GM19193 (cell line): ENCODE measurements around the gene ARHGAP33.

ENCODE experiments used
- POLR2A ChIP-seq: IDR thresholded peaks from 4 replicates; pipeline ENCODE4 v1.6.1; 2011; ENCODE audit not compliant: insufficient read depth, insufficient read length; ENCODE audit errors: extremely low read depth

ARHGAP33 gene, protein sequence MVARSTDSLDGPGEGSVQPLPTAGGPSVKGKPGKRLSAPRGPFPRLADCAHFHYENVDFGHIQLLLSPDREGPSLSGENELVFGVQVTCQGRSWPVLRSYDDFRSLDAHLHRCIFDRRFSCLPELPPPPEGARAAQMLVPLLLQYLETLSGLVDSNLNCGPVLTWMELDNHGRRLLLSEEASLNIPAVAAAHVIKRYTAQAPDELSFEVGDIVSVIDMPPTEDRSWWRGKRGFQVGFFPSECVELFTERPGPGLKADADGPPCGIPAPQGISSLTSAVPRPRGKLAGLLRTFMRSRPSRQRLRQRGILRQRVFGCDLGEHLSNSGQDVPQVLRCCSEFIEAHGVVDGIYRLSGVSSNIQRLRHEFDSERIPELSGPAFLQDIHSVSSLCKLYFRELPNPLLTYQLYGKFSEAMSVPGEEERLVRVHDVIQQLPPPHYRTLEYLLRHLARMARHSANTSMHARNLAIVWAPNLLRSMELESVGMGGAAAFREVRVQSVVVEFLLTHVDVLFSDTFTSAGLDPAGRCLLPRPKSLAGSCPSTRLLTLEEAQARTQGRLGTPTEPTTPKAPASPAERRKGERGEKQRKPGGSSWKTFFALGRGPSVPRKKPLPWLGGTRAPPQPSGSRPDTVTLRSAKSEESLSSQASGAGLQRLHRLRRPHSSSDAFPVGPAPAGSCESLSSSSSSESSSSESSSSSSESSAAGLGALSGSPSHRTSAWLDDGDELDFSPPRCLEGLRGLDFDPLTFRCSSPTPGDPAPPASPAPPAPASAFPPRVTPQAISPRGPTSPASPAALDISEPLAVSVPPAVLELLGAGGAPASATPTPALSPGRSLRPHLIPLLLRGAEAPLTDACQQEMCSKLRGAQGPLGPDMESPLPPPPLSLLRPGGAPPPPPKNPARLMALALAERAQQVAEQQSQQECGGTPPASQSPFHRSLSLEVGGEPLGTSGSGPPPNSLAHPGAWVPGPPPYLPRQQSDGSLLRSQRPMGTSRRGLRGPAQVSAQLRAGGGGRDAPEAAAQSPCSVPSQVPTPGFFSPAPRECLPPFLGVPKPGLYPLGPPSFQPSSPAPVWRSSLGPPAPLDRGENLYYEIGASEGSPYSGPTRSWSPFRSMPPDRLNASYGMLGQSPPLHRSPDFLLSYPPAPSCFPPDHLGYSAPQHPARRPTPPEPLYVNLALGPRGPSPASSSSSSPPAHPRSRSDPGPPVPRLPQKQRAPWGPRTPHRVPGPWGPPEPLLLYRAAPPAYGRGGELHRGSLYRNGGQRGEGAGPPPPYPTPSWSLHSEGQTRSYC

DNA sequence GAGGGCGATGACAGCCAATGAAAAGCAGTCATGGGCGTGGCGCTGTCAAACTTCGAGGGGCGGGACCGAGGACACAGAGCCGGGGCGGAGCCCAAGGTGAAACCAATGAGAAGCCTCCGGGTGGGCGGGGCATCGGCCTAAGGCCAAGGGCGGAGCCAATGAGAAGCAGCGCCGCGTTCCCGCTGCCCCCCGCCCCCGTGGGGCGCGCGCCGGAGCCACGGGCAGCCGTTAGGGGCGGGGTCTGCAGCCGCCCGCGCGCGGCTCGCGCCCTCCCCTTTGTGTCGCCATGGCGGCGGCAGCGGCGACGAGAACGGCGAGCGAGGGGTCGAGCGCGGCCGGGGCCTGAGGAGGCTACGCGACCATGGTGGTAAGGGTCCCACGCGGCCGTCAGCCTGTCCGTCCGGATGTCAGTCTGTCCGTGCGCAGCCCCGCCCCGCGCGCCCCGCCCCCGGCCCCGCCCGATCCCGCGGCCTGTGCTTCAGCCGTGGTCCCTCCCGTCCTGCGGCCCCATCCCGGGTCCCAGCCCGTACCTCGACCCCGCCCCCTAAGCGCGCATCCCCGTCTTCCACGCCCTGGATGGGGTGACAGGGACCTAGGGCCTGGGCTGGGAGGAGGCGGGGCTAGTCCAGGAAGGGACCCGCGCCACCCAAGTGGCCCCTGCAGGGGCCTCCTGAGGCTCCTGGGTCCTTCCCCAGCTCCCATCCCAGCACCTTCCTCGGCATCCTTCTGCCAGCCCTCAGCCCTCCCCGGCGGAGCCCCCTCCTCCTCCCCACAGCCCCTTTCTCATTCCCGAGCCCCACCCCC is at the start of gene ARHGAP33:
Gene ARHGAP33, plus strand, starts transcription at position 267 of the 804 bp plus-strand sequence. Its CDS starts 95 bp downstream, at position 362.
- TF ChIP-seq POLR2A = peak; percentile 52

DNA sequence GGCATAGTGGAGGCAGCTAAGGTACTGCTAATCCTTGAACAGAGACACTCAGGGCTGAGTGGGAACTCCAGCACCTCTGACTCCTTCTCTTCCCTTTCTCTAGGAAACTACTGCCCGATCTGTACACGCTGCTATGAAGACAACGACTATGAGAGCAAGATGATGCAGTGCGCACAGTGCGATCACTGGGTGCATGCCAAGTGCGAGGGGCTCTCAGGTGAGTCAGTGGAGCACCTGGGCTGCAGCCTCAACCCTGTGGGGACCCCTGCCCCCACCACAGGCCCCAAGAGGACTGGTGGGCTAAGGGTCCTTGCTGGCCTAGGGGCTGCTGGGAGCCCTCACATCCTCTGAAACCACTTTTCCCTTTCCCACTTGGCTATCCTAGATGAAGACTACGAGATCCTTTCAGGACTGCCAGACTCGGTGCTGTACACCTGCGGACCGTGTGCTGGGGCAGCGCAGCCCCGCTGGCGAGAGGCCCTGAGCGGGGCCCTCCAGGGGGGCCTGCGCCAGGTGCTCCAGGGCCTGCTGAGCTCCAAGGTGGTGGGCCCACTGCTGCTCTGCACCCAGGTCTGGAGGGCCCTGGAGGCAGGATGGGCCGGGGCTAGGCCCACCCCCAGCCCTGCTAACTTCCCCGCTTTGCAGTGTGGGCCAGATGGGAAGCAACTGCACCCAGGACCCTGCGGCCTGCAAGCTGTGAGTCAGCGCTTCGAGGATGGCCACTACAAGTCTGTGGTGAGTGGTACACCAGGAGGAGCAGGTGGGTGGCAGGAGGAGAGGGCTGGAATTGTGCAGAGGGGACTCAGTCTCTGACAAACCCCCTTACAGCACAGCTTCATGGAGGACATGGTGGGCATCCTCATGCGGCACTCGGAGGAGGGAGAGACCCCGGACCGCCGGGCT is 48.1 kb upstream of the ARHGAP33 start:
- no peak for TF ChIP-seq POLR2A

DNA sequence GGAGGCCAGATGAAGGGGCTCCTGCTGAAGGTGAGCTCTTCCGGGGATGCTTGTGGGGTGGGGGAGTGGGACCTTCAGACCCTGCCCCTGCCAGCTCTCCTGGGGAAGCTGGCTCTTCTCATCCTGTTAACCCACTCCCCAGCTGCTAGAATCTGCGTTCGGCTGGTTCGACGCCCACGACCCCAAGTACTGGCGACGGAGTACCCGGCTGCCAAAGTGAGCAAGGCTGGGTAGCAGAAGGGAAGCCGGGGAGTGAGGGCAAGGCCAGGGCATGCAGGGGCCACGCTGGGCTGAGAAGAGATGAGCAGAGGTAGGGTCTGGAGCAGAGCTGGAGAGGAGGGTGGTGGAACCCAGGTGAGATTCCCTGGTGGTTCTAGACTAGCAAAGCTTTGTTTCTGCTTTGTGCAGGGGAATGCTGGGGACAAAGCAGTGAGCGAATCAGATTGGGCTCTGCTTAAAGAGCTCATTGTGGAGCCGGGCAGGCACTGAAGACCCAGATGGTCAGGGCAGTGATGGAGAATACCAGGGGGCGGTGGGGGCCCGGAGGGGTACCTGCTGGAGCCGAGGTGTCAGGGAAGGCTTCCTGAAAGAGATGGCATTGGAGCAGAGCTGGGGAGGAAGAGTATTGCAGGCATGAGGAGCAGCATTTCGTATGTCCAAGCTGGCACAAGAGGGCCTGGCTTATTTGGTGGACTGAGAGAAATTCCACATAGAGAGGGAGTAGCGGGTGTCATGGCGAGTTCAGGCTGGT is 47.2 kb upstream of the ARHGAP33 start:
- no peak for TF ChIP-seq POLR2A

DNA sequence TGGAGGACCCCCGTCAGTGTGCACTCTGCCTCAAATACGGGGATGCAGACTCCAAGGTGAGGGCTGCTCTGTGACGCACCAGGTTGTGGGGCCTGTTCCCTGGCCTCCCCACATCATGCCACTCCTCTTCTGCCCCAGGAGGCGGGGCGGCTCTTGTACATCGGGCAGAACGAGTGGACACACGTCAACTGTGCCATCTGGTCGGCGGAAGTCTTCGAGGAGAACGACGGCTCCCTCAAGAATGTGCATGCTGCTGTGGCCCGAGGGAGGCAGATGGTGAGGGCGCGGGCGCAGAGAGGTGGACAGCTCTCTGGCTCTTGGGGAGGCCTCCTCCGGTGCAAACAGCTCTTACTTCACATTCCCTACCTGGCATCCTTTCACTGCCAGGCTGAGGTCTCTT is 46.3 kb upstream of the ARHGAP33 start:
- no peak for TF ChIP-seq POLR2A

DNA sequence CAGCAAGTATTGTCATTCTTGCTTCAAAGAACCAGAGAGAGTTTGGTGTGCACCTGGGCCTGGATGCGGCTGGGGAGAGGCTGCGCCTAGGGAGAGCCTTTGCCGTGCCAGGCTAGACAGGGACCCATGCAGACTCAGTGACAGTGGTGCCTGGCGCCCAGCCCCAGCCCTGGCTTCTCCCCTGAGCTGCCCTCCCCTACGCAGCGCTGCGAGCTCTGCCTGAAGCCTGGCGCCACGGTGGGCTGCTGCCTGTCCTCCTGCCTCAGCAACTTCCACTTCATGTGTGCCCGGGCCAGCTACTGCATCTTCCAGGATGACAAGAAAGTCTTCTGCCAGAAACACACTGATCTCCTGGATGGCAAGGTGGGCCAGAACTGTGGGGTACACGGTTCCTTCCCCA is 45.6 kb upstream of the ARHGAP33 start:
- TF ChIP-seq POLR2A = no peak

DNA sequence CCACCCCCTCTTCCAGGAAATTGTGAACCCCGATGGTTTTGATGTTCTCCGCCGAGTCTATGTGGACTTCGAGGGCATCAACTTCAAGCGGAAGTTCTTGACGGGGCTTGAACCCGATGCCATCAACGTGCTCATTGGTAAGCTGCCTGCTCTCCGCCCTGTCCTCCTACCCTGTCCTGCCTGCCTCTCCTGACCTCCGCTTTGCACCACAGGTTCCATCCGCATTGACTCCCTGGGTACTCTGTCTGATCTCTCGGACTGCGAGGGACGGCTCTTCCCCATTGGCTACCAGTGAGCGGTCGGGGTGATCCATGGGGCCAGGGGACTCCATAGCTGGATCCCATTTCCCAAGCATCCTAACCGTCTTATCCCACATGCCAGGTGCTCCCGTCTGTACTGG is 45.0 kb upstream of the ARHGAP33 start:
- no peak for TF ChIP-seq POLR2A

DNA sequence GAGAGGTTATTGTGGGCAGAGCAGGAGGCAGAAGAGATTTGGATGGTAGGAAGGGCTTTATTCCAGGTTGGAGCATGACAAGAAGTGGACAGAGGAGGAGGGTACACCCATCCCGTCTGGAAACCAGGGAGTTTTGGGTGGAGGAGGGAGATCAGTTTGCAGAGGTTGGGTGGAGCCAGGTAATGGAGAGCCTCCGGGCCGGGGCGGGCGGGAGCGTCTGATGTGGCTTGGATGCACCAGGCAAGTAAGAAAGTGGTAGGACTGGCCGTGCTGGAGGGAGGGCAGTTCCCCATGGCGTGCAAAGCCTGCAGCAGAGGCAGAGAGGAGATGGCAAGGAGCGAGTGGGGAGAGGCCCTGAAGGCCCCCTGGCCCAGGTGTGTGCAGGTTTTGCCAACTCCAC is 44.0 kb upstream of the ARHGAP33 start:
- no peak for TF ChIP-seq POLR2A

DNA sequence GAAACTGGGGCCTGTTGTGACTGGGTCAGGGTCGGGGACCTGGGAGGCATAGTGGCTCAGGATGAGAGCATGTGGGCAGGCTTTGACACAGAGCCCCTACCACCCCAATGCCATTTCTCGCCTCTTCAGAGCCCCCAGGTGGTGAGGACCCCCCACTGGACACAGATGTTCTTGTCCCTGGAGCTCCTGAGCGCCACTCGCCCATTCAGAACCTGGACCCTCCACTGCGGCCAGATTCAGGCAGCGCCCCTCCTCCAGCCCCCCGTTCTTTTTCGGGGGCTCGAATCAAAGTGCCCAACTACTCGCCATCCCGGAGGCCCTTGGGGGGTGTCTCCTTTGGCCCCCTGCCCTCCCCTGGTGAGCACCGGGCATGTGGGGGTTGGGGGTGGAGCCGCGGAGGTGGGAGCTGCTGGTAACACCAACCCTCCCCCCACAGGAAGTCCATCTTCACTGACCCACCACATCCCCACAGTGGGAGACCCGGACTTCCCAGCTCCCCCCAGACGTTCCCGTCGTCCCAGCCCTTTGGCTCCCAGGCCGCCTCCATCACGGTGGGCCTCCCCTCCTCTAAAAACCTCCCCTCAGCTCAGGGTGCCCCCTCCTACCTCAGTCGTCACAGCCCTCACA is 43.5 kb upstream of the ARHGAP33 start:
- no peak for TF ChIP-seq POLR2A

DNA sequence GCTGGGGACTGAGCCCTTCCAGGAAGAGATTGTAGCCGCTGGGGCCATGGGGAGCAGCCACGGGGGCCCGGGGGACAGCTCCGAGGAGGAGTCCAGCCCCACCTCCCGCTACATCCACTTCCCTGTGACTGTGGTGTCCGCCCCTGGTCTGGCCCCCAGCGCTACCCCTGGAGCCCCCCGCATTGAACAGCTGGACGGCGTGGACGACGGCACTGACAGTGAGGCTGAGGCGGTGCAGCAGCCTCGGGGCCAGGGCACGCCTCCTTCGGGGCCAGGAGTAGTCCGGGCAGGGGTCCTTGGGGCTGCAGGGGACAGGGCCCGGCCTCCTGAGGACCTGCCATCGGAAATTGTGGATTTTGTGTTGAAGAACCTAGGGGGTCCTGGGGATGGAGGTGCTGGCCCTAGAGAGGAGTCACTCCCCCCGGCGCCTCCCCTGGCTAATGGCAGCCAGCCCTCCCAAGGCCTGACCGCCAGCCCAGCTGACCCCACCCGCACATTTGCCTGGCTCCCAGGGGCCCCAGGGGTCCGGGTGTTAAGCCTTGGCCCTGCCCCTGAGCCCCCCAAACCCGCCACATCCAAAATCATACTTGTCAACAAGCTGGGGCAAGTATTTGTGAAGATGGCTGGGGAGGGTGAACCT is 42.7 kb upstream of the ARHGAP33 start:
- no peak for TF ChIP-seq POLR2A

DNA sequence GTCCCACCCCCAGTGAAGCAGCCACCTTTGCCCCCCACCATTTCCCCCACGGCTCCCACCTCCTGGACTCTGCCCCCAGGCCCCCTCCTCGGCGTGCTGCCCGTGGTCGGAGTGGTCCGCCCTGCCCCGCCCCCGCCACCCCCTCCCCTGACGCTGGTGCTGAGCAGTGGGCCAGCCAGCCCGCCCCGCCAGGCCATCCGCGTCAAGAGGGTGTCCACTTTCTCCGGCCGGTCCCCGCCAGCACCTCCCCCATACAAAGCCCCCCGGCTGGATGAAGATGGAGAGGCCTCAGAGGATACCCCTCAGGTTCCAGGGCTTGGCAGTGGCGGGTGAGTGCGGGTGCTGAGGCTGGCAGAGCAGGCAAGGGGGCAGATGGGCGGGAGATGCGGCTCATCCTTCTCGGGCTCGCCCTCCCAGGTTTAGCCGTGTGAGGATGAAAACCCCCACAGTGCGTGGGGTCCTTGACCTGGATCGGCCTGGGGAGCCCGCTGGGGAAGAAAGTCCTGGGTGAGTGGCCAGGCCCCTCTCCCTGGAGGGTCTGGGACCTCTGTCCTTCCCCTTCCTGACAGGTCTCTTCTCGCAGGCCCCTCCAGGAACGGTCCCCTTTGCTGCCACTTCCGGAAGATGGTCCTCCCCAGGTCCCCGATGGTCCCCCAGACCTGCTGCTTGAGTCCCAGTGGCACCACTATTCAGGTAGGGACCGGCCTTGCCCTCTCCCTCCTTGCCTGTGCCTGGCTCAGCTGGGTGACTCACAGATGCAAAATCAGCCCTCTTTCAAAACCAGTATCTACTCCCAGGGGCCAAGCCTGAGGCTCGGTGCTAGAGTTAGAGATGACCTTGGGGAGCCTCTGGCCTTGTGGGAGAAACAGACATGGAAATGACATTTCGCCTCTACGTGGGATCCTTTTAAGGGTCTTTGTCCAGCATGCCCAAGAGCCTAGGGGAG is 41.9 kb upstream of the ARHGAP33 start:
- peak; percentile 16 for TF ChIP-seq POLR2A

DNA sequence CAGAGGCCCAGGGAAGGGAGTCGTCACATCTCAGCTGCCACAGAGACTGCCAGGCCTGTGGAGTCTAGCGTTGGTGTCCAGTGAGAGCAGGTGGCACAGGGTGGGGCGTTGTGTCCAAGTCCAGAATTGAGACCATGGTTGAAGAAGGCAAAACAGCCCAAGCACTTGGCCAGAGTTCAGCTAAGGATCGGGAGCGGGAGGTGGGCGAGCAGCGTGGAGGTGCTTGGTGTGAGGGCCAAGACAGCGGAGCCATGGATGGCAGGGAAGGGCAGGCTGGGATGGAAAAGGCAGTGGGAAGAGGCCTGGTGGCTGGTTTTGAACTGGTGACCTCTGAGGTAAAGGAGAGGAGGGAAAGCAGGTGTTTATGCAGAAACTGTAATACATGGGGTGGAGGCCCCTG is 41.1 kb upstream of the ARHGAP33 start:
- TF ChIP-seq POLR2A = no peak

DNA sequence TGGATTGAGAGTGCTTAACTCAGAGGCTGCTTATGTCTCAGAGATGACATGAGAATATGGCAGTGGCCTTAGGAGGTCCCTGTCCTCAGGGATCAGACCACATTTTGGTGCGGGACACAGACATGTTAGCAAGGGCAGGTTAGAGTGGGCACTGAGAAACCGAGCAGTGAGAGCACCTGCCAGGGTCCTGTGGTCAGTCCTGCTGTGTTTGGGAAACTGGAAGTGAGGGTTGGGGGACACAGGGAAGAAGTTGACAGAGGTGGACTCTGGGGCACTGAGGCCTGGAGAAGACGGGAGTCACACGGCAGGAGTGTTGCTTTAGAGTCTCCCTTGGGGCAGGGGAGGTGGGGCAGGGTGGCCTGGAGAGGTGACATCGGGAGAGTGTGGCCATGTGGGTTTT is 40.5 kb upstream of the ARHGAP33 start:
- TF ChIP-seq POLR2A = no peak
